ENCODE data around the gene MLF2.
"Not testable (repeated sequence)": the region's sequence is repeated elsewhere in the genome, so short reads cannot be mapped to it uniquely, and the experiment has no call there.

The MLF2 gene

DNA sequence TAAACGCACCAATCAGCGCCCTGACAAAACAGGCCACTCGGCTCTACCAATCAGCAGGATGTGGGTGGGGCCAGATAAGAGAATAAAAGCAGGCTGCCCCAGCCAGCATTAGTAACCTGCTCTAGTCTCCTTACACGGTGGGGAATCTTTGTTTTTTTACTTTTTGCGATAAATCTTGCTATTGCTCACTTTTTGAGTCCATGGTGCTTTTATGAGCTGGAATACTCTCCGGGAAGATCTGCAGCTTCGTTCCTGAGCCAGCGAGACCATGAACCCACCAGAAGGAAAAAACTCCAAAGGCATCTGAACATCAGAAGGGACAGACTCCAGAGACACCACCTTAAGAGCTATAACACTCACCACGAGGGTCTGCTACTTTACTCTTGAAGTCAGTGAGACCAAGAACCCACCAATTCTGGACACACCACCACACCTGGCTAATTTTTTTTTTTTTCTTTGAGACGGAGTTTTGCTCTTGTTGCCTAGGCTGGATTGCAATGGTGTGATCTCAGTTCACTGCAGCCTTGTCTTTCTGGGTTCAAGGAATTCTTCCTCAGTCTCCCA is 36.0 kb downstream of the MLF2 start:
- no peak overlapping the region for H3K4me3 ChIP-seq (ENCODE audit: low read depth, low read length)
- TF ChIP-seq, protein P1, sequence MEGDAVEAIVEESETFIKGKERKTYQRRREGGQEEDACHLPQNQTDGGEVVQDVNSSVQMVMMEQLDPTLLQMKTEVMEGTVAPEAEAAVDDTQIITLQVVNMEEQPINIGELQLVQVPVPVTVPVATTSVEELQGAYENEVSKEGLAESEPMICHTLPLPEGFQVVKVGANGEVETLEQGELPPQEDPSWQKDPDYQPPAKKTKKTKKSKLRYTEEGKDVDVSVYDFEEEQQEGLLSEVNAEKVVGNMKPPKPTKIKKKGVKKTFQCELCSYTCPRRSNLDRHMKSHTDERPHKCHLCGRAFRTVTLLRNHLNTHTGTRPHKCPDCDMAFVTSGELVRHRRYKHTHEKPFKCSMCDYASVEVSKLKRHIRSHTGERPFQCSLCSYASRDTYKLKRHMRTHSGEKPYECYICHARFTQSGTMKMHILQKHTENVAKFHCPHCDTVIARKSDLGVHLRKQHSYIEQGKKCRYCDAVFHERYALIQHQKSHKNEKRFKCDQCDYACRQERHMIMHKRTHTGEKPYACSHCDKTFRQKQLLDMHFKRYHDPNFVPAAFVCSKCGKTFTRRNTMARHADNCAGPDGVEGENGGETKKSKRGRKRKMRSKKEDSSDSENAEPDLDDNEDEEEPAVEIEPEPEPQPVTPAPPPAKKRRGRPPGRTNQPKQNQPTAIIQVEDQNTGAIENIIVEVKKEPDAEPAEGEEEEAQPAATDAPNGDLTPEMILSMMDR (IDR thresholded peaks at IDR 0.05; ENCODE audit: low read depth, low read length, missing control alignments): no peak
- no peak for DNase-seq (ENCODE audit: low read depth)

DNA sequence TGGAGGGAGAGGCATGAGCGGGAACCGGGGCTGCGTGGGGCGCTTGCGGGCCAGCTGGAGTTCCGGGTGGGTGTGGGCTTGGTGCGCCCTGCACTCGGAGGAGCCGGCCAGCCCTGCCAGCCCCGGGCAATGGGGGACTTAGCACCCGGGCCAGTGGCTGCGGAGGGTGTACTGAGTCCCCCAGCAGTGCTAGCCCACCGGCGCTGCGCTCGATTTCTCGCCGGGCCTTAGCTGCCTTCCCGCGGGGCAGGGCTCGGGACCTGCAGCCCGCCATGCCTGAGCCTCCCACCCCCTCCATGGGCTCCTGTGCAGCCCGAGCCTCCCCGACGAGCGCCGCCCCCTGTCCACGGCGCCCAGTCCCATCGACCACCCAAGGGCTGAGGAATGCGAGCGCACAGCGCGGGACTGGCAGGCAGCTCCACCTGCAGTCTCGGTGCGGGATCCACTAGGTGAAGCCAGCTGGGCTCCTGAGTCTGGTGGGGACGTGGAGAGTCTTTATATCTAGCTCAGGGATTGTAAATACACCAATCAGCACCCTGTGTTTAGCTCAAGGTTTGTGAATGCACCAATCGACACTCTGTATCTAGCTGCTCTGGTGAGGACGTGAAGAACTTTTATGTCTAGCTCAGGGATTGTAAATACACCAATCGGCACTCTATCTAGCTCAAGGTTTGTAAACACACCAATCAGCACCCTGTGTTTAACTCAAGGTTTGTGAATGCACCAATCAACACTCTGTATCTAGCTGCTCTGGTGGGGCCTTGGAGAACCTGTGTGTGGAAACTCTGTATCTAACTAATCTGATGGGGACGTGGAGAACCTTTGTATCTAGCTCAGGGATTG is 36.7 kb downstream of the MLF2 start:
- DNase-seq (ENCODE audit: low read depth); H3K4me3 ChIP-seq (ENCODE audit: low read depth, low read length): not testable (repeated sequence)

DNA sequence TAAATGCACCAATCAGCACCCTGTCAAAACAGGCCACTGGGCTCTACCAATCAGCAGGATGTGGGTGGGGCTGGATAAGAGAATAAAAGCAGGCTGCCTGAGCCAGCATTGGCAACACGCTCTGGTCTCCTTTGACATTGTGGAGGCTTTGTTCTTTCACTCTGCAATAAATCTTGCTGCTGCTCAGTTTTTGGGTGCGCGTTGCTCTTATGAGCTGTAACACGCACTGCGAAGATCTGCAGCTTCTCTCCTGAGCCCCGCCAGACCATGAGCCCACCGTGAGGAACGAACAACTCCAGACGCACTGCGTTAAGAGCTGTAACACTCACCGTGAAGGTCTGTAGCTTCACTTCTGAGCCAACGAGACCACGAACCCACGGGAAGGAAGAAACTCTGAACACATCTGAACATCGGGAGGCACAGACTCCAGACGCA is 44.0 kb downstream of the MLF2 start:
- DNase-seq (ENCODE audit: low read depth): no peak
- no peak overlapping the region for H3K4me3 ChIP-seq (ENCODE audit: low read depth, low read length)
- TF ChIP-seq, protein P1 (IDR thresholded peaks at IDR 0.05; ENCODE audit: low read depth, low read length, missing control alignments): no peak

DNA sequence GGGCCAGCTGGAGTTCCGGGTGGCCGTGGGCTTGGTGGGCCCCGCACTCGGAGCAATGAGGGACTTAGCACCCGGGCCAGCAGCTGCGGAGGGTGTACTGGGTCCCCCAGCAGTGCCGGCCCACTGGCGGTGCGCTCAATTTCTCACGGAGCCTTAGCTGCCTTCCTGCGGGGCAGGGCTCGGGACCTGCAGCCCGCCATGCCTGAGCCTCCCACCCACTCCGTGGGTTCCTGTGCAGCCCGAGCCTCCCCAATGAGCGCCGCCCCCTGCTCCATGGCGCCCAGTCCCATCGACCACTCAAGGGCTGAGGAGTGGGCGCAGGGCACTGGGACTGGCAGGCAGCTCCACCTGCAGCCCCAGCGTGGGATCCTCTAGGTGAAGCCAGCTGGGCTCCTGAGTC is 44.6 kb downstream of the MLF2 start:
- not testable (repeated sequence) for DNase-seq (ENCODE audit: low read depth); H3K4me3 ChIP-seq (ENCODE audit: low read depth, low read length)

DNA sequence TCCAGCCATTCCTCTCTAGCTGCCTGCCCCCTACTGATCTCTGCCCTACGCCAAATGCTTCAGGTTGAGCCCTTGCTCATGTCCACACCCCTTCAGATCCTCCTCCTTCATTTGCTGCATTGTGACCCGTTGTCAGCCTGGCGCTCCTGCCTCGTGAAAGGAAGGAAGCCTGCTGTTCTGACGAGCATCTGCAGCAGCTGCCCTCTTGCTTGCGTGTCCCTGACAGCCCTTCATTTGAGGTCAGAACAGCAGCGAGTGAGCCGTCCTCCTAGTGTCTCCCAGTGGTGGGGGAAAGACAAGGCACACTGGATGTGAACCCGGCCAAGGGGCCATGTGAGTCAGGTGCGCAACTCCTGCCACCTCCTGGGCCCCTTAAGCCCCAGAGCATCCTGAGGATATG is 49.3 kb downstream of the MLF2 start:
- no peak overlapping the region for H3K4me3 ChIP-seq (ENCODE audit: low read depth, low read length)
- TF ChIP-seq, protein P1 (IDR thresholded peaks at IDR 0.05; ENCODE audit: low read depth, low read length, missing control alignments): peak; percentile 2
- no peak for DNase-seq (ENCODE audit: low read depth)

DNA sequence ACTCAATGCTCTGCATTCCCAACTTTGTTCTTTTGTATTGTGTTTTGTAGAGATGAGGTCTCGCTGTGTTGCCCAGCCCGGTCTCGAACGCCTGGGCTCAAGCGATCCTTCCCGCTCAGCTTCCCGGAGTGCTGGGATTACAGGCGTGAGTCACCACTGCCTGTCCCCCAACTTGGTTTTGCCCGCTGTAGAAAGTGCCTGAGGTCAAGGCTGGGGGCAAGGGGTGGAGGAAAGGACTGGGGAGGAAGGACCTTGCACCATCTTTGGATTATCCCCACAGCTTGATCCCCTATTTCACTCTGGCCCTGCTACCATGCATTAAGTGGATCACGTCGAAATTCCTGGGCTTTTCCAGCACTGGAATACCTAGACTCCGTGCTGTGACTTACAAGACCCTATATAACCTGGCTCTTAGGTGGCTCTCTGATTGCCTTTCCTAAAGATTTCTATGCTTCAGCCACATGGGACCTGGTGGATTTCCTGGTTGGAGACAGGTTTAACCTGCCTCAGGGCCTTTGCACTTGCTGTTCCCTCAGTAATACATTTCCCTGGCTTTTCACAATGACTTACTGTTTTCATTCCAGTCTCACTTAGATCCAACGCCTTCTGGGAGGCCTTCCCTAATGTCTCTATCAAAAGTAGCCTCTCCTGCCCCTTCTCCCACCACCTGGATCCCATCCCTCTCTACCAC is 51.7 kb downstream of the MLF2 start:
- no peak overlapping the region for H3K4me3 ChIP-seq (ENCODE audit: low read depth, low read length)
- DNase-seq (ENCODE audit: low read depth): no peak
- TF ChIP-seq, protein P1 (IDR thresholded peaks at IDR 0.05; ENCODE audit: low read depth, low read length, missing control alignments): no peak

DNA sequence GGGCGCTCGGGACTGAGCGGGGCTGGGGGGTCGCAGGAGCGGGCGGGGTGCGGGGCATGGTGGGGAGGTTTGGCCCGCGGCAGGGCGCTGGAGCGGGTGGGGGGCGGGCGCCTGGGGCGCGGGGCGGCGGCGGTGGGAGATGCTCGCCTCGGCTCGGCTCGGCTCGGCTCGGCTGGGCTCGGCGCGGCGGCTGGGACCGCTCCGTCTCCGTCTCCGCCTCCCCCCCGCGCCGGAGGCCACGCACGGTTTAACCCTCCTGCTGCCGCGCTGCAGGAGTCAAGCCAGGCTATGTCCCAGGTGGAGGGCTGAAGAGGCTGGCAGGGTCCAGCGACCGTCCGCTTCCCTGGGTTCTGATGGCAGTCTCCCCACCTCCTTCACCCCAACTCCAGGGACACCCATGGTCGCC is 52.3 kb downstream of the MLF2 start, which contains the start of gene PIANP:
TSS of gene PIANP (minus strand) at position 170 of the 406 bp plus-strand sequence. CDS start 2,754 bp downstream, outside the sequence.
- TF ChIP-seq, protein P1 (IDR thresholded peaks at IDR 0.05; ENCODE audit: low read depth, low read length, missing control alignments): no peak
- H3K4me3 ChIP-seq (ENCODE audit: low read depth, low read length): no peak within 1 kb of the TSS
- no peak for DNase-seq (ENCODE audit: low read depth)
